Neural progenitor cell (in vitro differentiated cells): ENCODE measurements around the gene SYMPK.

Experiments used
- CTCF ChIP-seq: fragments of 200-600 bp; sonication (generic); IDR thresholded peaks from 2 replicates; pipeline ENCODE4 v1.5.1; 2017; ENCODE audit warnings: antibody characterized with exemption, mild to moderate bottlenecking
- EZH2 ChIP-seq: fragments of 200-600 bp; sonication (generic); IDR thresholded peaks from 2 replicates; pipeline ENCODE4 v1.6.1; 2017; ENCODE audit warnings: antibody characterized with exemption, mild to moderate bottlenecking, moderate library complexity

GRCh38 chr19:45786533-45786894 is 76.4 kb downstream of the SYMPK start:
- TF ChIP-seq CTCF (no peak), EZH2 (no peak)
